ENCODE data around the gene GNAI1.

Gene GNAI1

DNA sequence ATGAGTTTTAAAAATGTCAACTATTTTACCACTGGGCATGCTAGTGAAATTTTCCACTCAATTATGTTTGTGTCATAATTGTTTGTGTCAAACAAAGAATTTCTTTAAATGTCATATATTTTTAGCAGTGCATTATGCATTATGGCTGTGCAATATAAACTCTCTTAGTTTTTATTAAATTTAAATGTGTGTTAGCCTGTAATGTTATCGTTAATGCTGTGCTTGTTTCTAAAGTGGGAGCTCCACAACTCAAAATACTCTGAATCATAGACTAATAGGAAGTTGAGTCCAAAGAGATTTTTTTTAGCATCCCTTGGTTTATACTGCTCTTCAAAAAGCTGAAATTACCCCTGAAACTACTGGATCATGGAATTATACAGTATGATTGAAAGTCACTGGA, 26.8 kb downstream of the GNAI1 start:
- no peak for DNase-seq

DNA sequence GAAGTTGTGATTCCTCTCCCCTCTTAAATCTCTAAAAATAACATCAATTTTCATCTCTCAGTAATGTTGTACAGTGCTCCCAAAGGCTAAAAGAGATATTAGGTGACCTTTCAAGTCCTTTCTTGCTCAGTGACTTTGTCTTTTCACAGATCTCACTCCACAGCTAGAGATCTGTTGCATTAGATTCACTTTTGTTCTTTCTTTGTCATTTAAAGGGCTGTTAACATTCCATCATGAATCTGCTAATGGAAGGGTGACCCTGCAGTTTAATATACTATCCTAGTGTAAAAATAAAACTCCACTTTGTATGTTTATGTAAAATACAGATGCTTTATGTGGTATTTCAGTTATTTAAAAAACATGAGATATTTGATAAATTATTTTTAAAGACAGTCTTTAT, 30.5 kb downstream of the GNAI1 start:
- no peak for DNase-seq

DNA sequence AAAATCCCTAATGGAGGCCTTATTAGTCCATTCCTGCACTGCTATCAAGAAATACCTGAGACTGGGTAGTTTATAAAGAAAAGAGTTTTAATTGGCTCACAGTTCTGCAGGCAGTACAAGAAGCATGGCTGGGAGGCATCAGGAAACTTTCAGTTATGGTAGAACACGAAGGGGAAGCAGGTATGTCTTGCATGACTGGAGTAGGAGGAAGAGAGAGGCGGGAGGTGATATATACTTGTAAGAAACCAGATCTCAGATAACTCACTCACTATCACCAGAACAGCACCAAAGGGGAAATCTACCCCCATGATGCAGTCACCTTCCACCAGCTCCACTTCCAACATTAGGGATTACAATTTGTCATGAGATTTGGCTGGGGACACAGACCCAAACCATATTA, 35.8 kb downstream of the GNAI1 start:
- no peak for DNase-seq

DNA sequence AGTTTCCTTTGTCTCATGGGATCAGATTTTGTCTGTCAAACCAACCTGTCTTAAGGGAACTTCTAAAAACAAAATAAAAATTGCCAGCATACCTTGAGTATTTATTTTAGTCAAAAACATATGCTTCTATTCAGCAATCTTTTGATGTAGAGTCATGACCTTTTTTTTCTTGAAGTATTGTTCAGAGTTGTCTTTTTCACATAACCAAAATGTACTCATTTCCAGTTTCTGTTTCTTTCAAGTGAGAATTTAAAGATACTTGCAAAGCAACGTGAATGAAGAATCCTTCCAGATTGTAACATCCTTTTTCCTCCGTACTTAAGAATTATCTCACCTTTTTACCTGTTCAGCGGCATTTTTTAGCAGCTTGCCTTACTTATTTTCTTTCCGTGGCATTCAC, 37.8 kb downstream of the GNAI1 start:
- DNase-seq: no peak

DNA sequence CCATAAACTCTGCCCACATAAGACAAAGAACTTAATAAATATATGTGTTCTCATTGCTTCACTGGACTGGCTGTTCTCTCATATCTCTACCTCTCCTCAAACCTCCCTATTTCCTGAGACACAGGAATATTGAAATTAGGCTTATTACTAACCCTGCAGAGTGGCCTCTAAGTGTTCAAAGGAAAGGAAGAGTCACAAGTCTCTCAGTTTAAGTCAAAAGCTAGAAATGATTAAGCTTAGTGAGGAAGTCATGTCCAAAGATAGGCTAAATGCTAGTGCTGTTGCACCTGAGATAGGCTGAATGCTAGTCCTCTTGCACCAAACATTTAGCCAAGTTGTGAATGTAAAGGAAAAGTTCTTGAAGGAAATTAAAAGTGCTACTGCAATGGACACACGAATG, 41.1 kb downstream of the GNAI1 start:
- DNase-seq: no peak

DNA sequence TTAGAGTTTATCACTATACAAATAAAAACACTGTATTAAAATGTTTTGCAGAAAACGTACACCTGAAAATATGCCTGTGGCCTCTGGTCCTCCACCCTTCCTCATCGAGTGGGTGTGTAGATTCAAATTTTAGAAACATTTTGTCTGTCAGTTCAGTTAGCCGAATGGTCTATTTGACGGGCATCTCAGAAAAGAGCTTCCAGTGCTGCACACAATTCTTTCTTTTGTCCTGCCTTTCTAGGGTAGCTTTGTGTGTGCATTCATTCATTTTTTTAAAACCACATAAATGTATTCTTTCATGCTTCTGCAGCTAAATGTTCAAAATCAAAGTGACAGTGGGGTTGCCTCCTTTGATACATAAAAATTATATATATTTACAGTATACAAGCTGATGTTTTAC, 46.8 kb downstream of the GNAI1 start:
- DNase-seq: no peak

DNA sequence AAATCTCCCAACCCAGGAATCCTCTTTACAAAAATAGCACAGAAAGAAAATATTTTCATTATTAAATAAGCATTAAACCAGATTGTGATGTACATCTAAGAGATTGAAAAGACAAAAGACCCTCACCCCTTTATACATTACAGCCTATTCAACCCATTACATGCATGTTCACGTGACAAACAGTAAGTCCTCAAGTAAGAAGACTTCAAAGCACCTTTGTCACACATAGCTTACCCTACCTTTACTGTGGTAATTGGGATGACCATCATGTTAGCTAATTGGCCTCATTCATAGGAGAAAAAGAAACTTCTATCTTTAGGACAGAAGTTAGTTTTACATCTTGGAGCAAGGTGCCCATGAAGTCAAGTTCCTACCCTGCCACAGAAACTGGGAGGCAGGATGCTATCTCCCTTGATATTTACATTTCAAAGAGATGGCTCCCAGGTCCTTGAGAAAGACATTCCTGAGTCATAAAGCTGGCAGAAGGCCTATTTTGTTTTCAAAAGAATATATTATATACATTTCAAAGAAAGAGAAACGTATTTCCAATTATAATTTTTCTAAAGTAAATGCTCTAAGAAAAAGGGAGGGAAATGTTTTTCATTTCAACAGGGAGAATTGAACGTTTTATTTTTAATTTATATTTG, 48.1 kb downstream of the GNAI1 start:
- DNase-seq: no peak

DNA sequence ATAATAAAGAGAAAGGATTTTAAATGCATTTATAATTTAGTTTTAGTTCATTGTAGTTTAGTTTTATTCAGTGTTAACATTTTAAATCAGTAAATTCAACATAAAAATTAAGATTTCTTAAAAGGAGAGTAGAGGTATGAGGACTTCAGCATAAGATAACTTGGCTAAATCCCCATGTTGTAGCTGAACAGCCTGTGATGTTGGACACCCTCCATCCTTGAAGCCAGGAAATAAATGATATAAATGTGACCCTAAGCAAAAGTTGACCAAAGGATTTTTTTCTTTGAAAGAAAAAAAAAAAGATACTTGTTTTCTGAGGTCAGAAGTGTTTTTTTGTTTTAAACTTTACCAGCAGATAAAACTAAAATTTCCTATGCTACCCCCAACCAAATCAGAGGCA, 48.7 kb downstream of the GNAI1 start:
- DNase-seq: no peak

DNA sequence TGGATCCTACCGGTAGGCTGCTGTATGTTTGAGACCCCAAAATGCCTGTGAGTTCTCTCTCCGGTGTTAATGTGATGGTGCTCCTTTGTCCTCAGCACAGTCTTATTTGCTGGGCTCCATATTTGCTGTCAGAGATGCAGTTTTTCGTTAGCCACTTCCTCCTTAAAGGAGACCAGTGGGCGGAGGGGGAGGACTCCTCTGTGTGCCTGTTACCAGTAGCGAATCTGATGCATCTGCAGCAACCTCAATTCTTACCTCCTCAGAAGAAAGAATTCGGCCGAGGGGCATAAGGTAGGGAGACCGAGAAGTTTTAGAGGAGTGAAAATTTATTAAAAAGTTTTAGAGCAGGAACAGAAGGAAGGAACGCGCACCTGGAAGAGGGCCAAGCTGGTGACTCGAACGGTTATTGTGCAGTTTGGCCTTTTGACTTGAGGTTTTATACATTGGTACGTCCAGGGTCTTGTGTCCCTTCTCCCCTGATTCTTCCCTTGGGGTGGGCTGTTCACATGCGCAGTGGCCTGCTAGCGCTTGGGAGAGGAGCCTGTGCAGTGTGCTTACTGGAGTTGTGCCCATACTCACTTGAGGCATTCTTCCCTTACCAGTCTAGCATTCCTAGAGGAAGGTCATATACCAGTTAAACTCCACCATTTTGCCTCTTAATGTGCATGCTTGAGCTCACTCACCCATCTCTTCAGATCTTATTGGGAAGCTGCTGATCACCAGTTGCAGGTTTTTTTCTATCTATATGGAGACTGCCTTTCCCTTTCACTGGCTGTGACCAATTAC, 49.5 kb downstream of the GNAI1 start:
- DNase-seq: no peak

DNA sequence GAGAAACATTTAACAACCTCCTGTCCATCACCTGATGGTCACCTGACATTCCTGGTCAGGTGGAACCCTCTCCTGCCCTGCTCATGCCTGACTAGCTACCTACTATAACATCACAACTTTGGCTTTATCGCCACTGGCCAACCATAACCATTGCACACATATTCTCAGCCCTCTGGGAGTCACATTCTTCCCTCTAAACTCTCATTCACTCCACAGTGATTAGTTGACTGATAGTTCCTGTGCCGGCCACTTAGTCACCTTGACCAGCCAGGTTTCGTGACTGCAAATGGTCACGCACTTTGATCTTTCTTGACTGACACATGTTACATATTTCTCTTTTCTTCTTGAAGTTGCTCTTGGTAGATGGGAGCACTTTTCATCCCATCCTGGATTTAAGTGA, 50.1 kb downstream of the GNAI1 start:
- no peak for DNase-seq

DNA sequence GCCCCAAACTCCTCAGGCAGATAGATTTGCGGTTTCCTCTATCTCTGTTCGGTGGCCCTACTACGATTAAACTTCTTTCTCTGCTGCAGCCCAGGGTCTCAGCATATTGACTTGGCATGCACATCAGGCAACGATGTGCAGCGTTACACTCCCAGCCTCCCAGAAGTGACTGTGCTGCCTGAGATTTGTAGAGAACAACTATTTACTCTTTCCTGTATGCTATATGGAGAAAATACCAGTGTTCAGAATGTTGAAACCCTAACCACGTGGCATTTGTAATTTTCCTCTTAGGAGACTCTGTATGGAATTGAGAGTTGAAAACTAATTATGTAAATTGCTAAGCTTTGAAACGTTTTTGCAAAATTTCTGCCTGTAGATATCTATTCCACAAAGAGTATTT, 50.9 kb downstream of the GNAI1 start:
- DNase-seq: no peak

DNA sequence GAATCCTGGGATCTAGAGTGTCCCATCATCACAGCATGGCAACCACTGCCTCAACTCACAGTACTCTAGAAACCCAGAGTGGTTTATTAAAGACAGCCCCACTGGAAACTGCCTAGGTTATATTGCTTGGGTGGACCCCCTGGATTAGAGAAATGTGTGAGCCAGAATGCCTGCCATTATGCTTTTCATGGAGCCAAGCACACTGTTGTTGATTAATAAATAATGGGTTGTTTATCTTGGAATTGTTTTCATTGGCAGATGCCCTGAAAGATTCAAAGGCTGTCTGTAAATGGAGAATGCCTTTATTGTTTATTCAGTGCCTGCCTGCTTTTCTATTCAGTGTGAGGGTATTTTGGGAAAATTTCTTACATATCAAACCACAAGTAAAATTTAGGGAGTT, 52.1 kb downstream of the GNAI1 start:
- DNase-seq: no peak

DNA sequence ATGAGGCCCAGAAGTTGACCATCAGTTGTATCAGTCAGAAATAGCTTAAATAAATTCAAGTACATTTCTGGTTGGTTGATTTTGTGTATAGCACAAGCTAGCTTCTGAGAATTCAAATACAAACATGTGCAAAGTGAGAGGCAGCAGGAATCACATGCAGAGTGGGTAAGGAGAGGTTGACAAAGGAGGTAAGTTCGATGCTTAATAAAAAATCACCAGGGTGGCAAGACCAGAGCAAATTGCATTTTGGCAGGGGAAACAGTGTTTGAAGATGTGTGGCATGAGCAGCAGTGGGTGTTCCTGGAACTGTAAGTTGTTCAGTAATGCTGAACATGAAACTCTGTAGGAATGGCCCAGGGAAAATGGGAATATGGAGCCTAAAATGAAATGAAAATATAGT, 52.6 kb downstream of the GNAI1 start:
- DNase-seq: no peak

DNA sequence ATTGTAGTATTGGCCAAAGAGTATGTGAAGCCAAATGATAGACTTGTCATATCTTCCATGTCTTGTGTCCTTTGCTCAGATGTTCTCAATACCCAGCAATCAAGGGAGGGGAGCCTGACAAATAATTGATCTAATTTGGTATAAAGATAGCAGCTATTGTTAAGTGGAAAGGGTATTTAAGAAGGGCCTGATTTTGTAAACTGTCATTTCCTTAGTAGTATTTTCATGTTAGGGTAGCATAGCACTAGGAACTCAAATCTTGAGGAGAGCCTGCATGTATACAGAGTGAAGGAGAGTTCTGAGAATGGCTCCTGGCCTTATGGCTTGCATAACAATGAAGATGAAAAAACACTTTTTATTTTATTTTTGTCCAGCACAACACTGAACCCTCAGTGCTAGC, 53.1 kb downstream of the GNAI1 start:
- DNase-seq: no peak

DNA sequence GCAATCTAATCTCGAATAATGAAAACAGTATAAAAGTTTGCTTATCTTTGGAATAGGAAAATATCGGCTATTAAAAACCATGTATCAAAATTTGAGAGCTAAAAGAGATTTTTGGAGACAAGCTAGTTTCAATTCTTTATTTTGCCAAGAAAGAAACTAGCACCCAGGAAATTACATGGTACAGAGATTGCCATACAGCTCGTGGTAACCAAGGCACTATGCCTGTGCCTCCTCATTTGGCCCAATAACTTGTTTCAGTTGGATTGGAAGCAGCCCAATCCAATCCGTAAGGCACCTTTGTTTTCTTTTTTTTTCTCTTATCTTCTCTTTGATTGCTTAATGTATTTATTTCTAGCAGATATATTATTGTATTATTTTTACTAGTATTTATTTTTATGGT, 55.0 kb downstream of the GNAI1 start:
- no peak for DNase-seq

DNA sequence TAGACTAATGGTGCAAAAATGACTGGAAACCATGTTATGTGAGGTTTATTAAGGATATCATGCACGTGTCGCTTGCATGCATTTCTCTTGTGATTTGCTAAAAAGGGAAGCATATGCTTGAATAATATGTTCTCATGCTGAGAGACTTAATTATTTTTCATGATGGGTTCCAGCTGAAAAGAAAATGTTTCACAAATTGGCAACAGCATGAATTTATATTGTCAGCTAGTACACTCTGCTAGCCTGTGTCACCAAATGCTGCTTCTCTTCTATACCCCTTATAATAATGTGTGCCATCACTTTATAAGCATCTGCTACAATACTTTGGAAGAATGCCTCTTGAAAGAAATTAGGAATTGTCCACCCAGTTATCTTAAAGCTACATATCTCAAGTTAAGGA, 63.0 kb downstream of the GNAI1 start:
- DNase-seq: no peak

DNA sequence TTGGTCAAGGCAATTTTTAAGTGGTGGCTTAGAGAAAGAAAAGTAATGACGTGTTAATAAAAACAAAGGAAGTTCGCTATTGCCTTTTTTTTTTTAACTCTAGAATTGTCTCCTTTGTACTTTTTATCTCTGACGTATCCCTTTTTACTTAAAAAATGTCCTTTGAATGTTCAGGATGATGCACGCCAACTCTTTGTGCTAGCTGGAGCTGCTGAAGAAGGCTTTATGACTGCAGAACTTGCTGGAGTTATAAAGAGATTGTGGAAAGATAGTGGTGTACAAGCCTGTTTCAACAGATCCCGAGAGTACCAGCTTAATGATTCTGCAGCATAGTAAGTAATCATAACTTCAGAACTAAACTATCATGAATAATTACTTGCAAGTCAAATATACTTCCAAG, 64.4 kb downstream of the GNAI1 start:
- no peak for DNase-seq

DNA sequence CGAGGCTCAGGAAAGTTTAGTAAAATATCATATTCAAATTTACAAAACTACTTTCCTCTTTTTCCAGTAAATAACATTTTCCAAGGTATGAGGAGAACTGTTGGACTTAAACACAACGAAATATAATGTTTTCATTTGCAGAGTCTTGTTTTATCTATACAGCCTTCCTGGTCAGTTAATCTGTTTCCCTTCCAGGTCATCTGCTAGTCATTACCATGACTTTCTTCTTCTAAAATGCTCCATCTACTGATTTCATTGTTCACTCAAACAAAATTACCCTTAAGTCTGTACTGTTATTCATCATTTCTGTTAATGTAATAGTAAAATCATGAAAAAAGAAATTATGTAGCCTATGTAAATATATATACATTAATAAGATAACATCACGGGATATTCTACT, 69.8 kb downstream of the GNAI1 start:
- DNase-seq: no peak

DNA sequence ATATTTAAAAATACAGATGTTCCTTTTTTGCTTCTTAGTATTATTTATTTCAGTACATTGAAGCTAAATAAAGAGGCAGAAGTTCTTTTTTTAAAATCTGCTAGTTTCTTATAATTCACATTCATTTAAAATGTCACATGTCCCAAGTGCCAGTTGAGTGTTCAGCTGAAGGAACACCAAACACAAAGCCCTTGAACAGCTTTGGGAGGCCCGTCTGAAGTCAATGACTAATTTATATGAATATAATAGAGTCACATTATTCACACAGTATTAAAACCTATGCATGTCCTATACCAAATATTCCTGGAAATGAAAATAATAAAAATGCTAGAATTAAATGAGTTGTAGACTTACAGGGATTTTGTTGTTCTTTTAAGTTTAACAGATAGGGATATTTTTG, 70.3 kb downstream of the GNAI1 start:
- no peak for DNase-seq

DNA sequence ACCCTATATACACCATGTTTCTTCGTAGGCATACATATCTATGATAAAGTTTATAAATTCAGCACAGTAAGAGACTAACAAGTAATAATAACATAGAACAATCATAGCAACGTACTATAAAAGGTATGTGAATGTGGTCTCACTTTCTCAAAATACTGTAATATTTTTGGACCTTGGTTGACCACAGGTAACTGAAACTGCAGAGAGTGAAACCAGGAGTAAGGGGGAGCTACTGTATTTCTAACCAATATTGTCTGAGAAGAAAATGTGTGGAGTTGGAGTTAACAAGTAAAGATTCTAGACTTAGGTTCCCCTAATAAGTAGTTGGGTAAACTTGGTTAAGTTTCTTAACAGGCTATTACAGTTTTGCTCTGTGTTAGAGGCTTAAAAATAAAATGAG, 72.1 kb downstream of the GNAI1 start:
- DNase-seq: no peak

DNA sequence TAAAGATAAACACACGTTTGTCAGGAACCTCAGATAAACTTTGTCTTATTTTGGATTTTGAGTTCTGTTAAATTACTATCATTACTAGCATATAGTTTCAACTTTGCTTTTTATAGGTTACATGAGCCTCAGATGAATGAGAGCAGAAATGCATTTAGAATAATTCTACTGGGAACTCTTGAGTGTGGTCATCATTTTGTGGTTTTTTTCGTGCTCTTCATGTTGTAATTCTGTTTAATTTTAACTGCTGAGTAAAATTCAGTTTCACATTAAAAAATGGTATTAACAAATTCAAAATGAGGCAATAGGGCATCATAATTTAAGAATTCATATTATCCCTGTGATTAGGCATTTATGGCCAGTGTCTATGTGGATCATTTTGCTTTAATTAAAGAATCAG, 72.9 kb downstream of the GNAI1 start:
- no peak for DNase-seq

DNA sequence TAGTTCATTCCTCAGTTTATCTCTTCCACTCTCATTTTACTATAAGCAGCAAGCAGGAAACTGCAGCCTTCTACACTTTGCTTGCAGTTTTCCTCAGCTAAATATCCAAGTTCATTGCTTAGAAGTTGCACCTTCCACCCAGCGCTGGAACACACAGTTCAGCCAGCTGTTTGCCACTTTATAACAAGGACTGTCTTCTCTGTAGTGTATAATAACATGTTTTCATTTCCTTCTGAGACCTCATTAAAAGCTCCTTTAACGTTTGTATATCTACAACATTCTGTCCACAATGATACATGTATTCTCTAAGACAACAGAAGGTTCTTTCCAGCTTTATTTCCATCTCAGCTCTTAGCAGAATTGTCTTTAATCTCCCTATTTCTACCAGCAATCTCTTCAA, 74.1 kb downstream of the GNAI1 start:
- DNase-seq: no peak

DNA sequence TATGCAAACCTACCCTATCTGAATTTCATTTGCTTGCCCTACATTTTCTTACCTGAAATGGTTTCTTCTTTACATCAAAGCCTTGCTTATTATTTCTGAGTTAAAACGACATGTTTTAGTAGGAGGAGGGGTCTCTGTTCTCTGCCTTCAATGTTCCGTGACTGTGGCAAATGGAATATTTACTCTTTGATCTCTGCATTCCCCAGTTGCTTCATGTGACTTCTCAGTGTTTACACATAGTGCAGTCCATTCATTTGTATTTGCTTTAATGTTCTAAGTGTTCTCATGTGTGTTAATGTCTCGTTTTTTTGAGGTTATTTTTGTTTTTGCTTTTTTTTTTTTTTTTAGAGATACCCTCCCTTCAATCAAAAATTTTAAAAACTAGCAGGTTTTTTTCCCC, 75.8 kb downstream of the GNAI1 start:
- DNase-seq: no peak

DNA sequence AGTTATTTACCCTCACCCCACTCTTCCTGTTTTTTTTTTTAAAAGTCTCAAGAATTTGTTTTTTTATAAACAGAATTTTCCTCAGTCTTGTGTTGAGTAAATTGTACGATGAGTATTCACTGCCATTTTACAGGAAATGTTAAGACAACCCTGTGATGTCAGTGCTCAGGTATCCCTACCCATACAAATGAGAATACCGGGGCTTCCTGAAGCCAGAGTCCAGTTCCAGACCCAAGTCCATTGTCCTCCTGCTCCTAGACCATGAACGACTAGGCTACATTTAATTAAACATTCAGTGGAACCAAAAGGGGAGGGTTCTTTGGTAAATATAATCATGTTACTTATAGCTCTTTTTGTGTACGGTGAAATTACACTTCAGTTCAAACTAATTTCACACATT, 79.2 kb downstream of the GNAI1 start:
- no peak for DNase-seq

DNA sequence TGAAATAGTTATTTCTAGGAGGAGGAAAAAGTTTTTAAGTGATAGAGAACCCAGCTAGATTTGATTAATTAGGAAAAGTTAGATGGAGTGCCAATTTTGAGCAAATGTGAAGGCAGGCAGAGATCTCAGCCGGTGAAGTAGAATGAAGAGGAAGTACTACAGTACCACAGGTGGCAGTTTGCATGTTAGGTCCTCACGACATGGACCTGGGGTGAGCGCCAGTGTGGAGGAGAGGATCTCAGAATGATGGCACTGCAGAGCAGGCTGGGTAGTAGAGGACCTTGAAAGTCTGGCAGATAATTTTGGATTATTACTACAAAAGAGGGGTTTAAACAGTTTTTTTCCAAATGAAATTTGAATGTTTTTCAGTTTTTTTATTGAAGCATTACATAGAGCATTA, 81.1 kb downstream of the GNAI1 start:
- DNase-seq: no peak

Measured in femur (tissue), 1 donor.